Thoracic aorta (tissue), 2 donors: ENCODE data around the gene UBE2D2. TPM values are rescaled to one million over a fixed set of nuclear protein-coding genes. Genes with fewer than 3 reads are reported as not detected.

ENCODE experiments used
- ATAC-seq: fragments of 150-250 bp; one replicate; pipeline ENCODE4 v1.8.0; 2017; ENCODE audit warnings: low read depth; ENCODE audit not compliant: insufficient number of reproducible peaks, low FRiP score
- DNase-seq: peaks from one replicate; pipeline ENCODE4 v3.0.0-alpha.2; 2020; ENCODE audit warnings: low spot score
- H3K27ac ChIP-seq, 2 donors: fragments of 200-600 bp; sonication (generic); 1 replicate in 1 of 2; 2 replicates in 1 of 2; pipeline ENCODE4 v1.5.1; 2016; ENCODE audit warnings: mild to moderate bottlenecking in 2 of 2, moderate library complexity in 2 of 2
- H3K27me3 ChIP-seq: fragments of 200-600 bp; sonication (generic); replicated peaks from 2 replicates; pipeline ENCODE4 v1.6.0; 2016; ENCODE audit warnings: mild to moderate bottlenecking; ENCODE audit not compliant: insufficient read depth
- H3K36me3 ChIP-seq: fragments of 200-600 bp; sonication (generic); one replicate; pipeline ENCODE4 v1.5.1; 2016
- H3K4me1 ChIP-seq, 2 donors: fragments of 200-600 bp; sonication (generic); 1 replicate in 1 of 2; 2 replicates in 1 of 2; pipeline versions ENCODE4 v1.5.1 to v1.6.0; 2016; ENCODE audit warnings: low read depth in 2 of 2, mild to moderate bottlenecking in 1 of 2; ENCODE audit not compliant: control insufficient read depth in 1 of 2
- H3K4me3 ChIP-seq: fragments of 200-600 bp; sonication (generic); 2 replicates; pipeline ENCODE4 v1.5.1; 2016; ENCODE audit warnings: mild to moderate bottlenecking
- H3K9me3 ChIP-seq: fragments of 200-600 bp; sonication (generic); 2 replicates; pipeline ENCODE4 v1.5.1; 2016
- CTCF ChIP-seq: fragments of 200-600 bp; sonication (generic); IDR thresholded peaks from one replicate; pipeline ENCODE4 v1.5.1; 2019; ENCODE audit warnings: antibody characterized with exemption
- total RNA-seq, 2 donors: library from RNA; depleted of rRNA; stranded (reverse); fragments of >200 nt; gene quantifications; one replicate each; pipeline versions ENCODE4 v1.1.0 to v1.2.3, GENCODE V29; 2016

Gene UBE2D2
- total RNA-seq, 2 donors from 2014 or later: 51.9 to 66.7 TPM

- Histone ChIP-seq H3K9me3 (no peaks in the 10 kb centered on the region), H3K36me3 (no peaks in the 10 kb centered on the region), H3K27ac (peak overlapping the region; percentile 95 to 99), H3K27me3 (no peaks in the 10 kb centered on the region), H3K4me1 (peaks cover 62 to 81% of the 10 kb centered on the region in 2 donors), H3K4me3 (peak overlapping the region; percentile 90)
- no peak for TF ChIP-seq CTCF
- ATAC-seq (peak; percentile 21), DNase-seq (no peak)
These were observed 91.0 kb downstream of the UBE2D2 start for GRCh38 chr5:139651853-139652787.

- H3K27ac ChIP-seq: peak overlapping the region; percentile 95 to 99
- no peaks in the 10 kb centered on the region for H3K36me3 ChIP-seq
- TF ChIP-seq CTCF: no peak
- ATAC-seq (no peak), DNase-seq (no peak)
- peak overlapping the region; percentile 90 for H3K4me3 ChIP-seq
- peaks cover 65 to 82% of the 10 kb centered on the region in 2 donors for H3K4me1 ChIP-seq
- H3K27me3 ChIP-seq: no peaks in the 10 kb centered on the region
- H3K9me3 ChIP-seq: no peaks in the 10 kb centered on the region
These were observed 91.7 kb downstream of the UBE2D2 start for GRCh38 chr5:139652788-139653241.

- Histone ChIP-seq H3K4me3 (no peak overlapping the region), H3K27ac (peak overlapping the region; percentile 95 to 99), H3K9me3 (no peaks in the 10 kb centered on the region), H3K4me1 (peaks cover 70 to 88% of the 10 kb centered on the region in 2 donors), H3K27me3 (no peaks in the 10 kb centered on the region), H3K36me3 (no peaks in the 10 kb centered on the region)
- TF ChIP-seq CTCF: no peak
- no peak for ATAC-seq
- DNase-seq: no peak
These were observed 92.5 kb downstream of the UBE2D2 start for GRCh38 chr5:139653616-139654015.

DNA sequence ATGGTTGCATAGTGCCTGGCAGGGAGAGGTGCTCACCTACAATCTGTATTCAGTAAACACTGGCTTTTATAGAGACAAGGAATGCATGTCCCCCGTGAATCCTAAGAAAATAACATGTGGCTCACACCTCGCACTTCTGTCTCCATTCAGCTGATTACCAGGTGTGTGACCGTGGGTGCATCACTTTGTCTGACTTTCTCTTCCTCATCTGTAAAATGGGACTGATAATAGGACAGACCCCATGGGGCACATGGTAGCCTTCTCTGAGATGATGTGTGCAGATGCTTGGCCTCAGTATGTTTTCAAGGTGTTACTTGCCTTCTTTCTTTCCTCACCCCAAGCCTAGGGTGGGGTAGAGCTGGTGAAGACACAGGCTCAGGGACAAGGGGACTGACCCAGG, 93.3 kb downstream of the UBE2D2 start:
- peak overlapping the region; percentile 13 for H3K4me3 ChIP-seq
- H3K27me3 ChIP-seq: no peaks in the 10 kb centered on the region
- no peak for TF ChIP-seq CTCF
- peak overlapping the region; percentile 95 to 99 for H3K27ac ChIP-seq
- no peak for DNase-seq
- peaks cover 76 to 97% of the 10 kb centered on the region in 2 donors for H3K4me1 ChIP-seq
- no peaks in the 10 kb centered on the region for H3K9me3 ChIP-seq
- no peaks in the 10 kb centered on the region for H3K36me3 ChIP-seq
- no peak for ATAC-seq

- DNase-seq (no peak), ATAC-seq (no peak)
- H3K9me3 ChIP-seq: no peaks in the 10 kb centered on the region
- H3K4me3 ChIP-seq: peak overlapping the region; percentile 46
- H3K27me3 ChIP-seq: no peaks in the 10 kb centered on the region
- H3K36me3 ChIP-seq: no peaks in the 10 kb centered on the region
- H3K4me1 ChIP-seq: peaks cover 81 to 99% of the 10 kb centered on the region in 2 donors
- H3K27ac ChIP-seq: peak overlapping the region; percentile 95 to 99
- no peak for TF ChIP-seq CTCF
These were observed 93.8 kb downstream of the UBE2D2 start for GRCh38 chr5:139654871-139655491.
